GM06990 (cell line): ENCODE measurements around the gene PCYT1A.

Experiments used
- DNase-seq: peaks from one replicate; pipeline ENCODE4 v3.0.0-alpha.2; 2011; ENCODE audit not compliant: insufficient read length; ENCODE audit errors: extremely low read depth
- H3K27me3 ChIP-seq: replicated peaks from 2 replicates; pipeline ENCODE4 v1.6.0; 2011; ENCODE audit warnings: low read length; ENCODE audit not compliant: control insufficient read depth, insufficient read depth
- H3K36me3 ChIP-seq: 2 replicates; pipeline ENCODE4 v1.5.1; 2011; ENCODE audit warnings: low read length; ENCODE audit not compliant: control insufficient read depth, insufficient read depth
- H3K4me3 ChIP-seq: replicated peaks from 2 replicates; pipeline ENCODE4 v1.5.1; 2011; ENCODE audit warnings: low read depth, mild to moderate bottlenecking, control low read depth, low read length
- CTCF ChIP-seq: IDR thresholded peaks from 2 replicates; pipeline ENCODE4 v1.5.1; 2011; ENCODE audit warnings: low read length, control low read depth, mild to moderate bottlenecking, inconsistent platforms; ENCODE audit not compliant: insufficient read depth, poor library complexity, severe bottlenecking

The PCYT1A gene

GRCh38 chr3:196270499-196270898 lies 17.0 kb downstream of the PCYT1A start:
- H3K27me3 ChIP-seq: no peaks in the 10 kb centered on the region
- no peak for DNase-seq
- H3K36me3 ChIP-seq: peaks cover 14% of the 10 kb centered on the region
- no peak overlapping the region for H3K4me3 ChIP-seq
- no peak for TF ChIP-seq CTCF

GRCh38 chr3:196268284-196269163 lies 19.0 kb downstream of the PCYT1A start:
- TF ChIP-seq CTCF: no peak
- Histone ChIP-seq H3K4me3 (no peak overlapping the region), H3K36me3 (peaks cover 14% of the 10 kb centered on the region), H3K27me3 (no peaks in the 10 kb centered on the region)
- DNase-seq: no peak

DNA sequence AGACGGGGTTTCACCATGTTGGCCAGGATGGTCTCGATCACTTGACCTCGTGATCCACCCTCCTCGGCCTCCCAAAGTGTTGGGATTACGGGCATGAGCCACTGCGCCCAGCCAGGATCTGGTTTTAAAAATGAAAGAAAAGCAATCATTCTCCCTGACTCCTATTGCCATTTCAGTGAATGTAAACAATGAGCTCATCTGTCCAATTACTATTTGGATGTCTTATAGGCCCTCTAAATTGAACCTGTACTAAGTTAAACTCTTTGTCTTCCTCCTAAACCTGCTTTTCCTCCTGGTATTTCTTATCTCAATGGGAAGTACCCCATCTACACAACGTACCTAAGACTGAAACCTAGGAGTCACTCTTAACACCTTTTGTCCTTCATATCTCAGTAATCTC lies 23.7 kb downstream of the PCYT1A start:
- TF ChIP-seq CTCF: no peak
- Histone ChIP-seq H3K27me3 (no peaks in the 10 kb centered on the region), H3K4me3 (no peak overlapping the region), H3K36me3 (peaks cover 6% of the 10 kb centered on the region)
- no peak for DNase-seq

DNA sequence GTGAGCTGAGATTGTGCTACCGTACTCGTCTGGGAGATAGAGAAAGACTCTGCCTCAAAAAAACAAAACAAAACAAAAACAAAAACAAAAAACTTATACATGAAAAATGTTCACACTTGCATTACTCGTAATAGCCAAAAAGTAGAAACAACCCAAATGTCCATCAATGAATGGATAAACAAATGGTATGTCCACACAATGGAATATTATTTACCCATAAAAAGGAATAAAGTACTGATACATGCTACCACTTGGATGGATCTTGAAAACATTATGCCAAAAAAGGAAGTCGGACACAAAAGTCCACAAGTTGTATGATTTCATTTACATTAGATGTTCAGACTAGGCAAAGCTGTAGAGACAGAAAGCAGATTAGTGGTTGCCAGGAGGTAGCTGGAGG lies 26.7 kb downstream of the PCYT1A start:
- no peak for DNase-seq
- H3K36me3 ChIP-seq: no peaks in the 10 kb centered on the region; the same call in none of the 2 replicates
- no peak overlapping the region for H3K4me3 ChIP-seq
- TF ChIP-seq CTCF: no peak
- no peaks in the 10 kb centered on the region for H3K27me3 ChIP-seq

DNA sequence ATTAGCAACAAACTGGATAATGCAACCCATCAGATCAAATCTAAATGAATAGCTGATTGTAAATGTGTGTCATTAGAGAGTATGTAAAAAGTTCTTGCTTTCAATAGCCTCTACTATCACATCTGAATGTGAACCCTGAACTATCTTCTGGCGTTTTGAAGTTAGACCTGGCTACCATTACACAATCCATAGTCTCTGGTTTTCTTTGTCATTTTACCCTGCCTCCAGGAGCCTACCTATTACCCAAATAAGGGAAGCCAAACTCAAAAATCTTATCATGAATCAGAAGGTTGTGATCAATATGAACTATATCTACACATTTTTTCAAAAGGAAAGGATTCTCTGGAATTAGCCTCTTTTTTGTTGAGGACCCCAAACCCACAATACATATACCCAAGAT lies 31.8 kb downstream of the PCYT1A start:
- Histone ChIP-seq H3K36me3 (peaks cover 1% of the 10 kb centered on the region), H3K4me3 (no peak overlapping the region), H3K27me3 (no peaks in the 10 kb centered on the region)
- DNase-seq: no peak
- no peak for TF ChIP-seq CTCF
